Measurements from ENCODE around the gene RFK.

DNA sequence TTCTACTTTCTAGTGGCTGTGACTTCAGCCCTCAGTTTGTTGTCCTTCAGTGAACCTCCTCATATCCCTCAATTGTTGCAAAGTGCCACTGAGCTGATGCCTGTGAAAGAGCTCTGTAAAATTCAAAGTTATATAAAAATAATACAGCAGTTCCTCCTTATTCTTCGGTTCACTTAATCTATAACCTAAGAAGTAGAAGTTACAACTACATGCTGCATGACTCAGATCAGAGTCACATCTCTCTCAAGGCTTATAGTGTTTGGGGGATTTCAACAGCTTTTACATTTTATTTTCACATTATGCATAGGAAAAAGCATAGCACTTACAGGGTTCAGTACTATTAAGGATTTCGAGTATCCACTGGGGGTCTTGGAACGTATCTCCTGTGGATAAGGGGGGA, 39.6 kb upstream of the RFK start:
- no peak for TF ChIP-seq POLR2AphosphoS5 (IDR thresholded peaks at IDR 0.05; ENCODE audit: borderline replicate concordance, low read depth, low read length)
- no peak for TF ChIP-seq EZH2 (IDR thresholded peaks at IDR 0.05)
- no peak for TF ChIP-seq FOXP2 (optimal IDR thresholded peaks at IDR 0.05; ENCODE audit: control extremely low read depth, extremely low read length, insufficient read depth)

All from SK-N-MC (cell line).